ENCODE results near the gene KRTAP4-7. TPM values are rescaled to one million over a fixed set of nuclear protein-coding genes. Genes with fewer than 3 reads are reported as not detected.
"Not testable (repeated sequence)": the region's sequence is repeated elsewhere in the genome, so short reads cannot be mapped to it uniquely, and the experiment has no call there.

Gene KRTAP4-7
- total RNA-seq, 1 donor from 2014 or later = not detected

DNA sequence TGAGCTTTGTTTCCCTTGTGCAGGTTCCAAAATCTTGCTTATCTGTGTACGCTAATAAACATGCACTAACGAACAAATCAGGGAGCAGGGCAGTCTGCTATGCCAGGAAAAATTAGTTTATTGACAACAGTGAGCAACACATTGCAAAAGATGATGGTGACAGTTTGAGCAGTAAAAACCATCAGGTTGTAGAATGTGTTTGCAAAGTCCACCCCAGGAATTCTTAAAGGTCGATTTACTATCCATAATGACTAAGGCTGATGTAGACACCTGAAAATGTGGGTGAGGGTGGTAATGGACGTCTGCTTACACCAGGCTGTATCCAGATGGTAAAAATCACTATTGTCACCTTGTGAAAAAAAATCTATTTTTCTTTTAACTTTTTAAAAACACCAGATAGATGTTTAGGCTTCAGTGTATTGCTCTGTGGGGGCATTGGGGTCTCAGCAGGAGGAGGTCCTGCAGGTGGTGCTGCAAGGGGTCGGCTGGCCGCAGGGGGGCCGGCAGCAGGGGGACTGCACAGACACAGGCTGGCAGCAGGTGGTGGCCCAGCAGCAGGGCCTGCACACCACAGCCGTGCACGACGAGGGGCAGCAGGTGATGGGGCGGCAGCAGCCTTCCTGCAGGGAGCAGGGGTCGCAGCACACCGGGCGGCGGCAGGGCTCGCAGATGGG lies 18.8 kb upstream of the KRTAP4-7 start:
- intact Hi-C loops (cut with micrococcal nuclease) = not testable (repeated sequence)

DNA sequence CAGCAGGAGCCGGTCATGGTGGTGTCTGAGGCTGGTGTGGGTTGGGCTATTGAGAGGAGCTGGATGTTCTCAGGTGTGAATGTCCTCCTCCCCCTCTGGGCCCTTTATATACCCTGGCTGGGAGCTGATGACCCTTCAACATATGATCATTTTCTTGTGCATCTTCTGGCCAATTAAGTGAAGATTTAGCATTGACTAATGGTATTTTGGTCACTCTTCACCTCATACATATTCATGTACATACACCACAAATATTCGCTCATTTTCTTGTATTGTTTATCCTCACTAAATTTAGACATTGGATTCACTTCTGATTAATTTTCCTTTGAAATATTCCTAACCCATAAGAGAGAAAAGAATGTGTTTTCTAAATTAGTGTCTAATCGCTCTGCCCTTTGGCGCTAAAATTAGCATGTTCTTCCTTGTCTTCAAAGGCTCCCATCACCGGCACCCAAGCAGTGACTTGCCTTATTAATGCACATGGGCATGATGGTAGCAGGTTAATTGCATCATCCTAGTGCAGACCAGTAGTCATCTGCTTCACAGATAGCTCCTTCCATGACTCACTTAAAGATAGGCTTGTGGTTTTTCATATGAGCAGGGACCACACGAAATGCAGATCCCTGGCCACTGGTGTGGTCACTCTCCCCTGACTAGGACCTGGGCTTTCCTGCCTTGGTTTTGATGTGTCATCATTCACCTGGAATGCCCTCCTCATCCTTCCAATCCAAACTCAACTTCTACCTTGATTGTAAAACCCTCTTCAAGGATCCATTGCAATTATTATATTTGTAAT lies 17.9 kb upstream of the KRTAP4-7 start, which contains the start of gene KRTAP2-4:
KRTAP2-4 (minus strand) TSS at position 51 of the 796 bp plus-strand sequence; CDS start at position 17, 34 bp downstream.
- intact Hi-C loops (cut with micrococcal nuclease) = no loop called here

DNA sequence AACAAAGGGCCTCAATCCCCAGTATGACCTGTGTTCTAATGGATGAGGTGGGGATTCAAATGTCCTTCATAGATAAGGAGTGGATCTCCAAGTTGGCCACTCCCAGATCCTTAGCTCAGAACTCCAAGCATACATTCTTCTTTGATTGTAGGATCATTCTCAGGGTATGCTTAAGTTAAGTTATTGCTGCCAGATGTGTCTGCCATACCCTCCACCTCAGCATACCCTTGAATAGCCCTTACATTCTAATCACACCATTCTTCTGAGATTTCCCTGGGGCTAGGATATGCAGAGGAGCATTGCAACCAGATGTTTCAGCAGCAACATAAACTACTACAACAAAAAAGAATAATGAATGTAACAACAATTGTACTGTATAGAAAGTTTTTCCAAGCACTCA lies 16.7 kb upstream of the KRTAP4-7 start:
- intact Hi-C loops (cut with micrococcal nuclease) = no loop called here

DNA sequence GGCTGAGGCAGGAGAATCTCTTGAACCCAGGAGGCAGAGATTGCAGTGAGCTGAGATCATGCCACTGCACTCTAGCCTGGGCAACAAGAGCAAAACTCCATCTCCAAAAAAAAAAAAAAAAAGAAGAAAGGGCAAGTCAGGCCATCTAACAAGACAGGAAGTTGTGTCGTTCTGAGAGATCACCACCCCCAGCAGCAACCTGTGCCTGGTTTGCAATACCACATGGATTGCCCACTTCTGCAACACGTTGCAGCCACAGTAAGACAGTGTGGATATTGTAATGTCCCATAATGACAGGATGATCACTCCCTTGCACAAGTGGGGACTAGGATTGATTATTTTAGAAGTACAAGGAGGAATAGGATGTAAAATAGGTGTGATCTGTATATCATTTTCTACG lies 14.9 kb upstream of the KRTAP4-7 start:
- intact Hi-C loops (cut with micrococcal nuclease) = no loop called here

DNA sequence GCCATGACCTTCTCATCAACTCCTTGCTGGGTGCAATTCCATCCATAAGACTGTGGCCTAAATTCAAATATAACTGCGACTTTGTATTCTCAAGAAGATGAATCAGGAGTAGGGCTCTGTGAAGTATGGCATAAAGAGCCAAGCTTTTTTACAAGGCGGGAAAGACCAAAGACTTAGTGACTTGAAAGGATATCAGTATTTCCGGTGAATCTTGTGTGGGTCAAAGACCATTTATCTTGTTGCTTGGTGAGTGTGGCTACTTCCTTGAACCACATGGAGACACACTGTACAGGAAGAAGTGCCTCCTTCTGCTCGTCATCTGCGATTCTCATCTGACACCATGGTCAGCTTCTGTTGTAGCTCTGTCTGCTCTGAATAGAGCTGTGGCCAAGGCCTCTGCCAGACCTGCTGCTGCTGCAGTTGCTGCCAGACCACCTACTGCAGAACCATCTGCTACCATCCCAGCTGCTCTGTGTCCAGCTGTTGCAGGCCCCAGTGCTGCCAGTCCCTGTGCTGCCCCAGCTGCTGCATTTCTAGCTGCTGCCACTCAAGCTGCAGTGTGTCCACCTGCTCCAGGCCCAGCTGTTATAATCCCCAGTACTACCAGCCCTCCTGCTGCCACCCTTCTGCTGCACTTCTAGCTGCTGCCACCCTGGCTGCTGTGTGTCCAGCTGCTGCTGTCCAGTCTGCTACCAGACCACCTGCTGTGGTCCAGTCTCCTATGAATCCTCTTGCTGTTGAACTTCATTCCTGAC lies 12.2 kb upstream of the KRTAP4-7 start:
- intact Hi-C loops (cut with micrococcal nuclease) = no loop called here

DNA sequence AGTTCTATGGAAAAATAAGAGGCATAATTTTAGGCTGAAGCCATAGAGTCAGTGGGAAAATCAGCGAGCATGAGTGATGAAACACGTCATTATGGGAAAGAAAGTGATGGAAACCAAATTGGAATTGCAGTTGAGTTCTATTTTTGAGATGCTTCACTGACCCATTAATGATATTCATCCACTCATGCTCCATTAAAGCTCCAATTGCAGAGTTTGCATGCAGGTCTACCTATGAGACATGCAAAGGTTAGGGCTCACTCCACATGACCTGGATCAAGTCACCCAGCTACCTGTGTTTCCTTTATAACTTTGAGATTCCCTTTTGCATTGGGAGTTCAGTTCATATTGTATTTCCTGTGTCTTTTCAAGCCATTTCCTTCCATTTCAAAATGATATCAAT lies 10.3 kb upstream of the KRTAP4-7 start:
- intact Hi-C loops (cut with micrococcal nuclease) = no loop called here

DNA sequence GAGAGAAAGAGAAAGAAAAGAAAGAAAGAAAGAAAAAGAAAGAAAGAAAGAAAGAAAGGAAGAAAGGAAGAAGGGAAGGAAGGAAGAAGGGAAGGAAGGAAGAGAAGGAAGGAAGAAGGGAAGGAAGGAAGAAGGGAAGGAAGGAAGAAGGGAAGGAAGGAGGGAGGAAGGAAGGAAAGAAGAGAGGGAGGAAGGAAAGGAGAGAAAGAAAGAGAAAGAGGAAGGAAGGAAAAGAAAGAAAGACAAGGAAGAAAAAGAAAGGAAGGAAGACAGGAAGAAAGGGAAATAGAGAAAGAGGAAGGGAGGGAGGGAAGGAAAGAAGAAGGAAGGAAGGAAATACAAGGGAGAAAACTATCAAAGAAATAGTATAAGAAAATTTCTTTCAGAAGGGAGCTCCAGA lies 7.2 kb upstream of the KRTAP4-7 start:
- intact Hi-C loops (cut with micrococcal nuclease) = no loop called here

DNA sequence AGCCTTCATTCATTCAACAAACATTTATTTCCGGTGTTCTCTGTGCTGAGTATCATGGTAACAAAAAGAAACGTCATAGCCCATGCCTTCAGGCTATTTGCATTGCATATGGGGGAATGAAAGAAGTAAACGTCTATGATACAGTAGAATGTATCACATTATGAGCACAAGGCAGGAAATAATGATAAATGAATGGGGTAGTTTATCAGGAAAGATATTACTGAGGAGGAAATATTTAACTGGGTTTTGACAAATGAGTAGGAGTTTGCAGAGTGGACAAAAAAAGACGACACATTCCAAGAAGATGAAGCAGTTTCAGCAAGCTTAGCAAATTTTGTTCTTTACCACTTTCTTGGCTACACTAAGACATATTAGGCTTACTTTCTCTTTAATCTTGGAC lies 1.3 kb upstream of the KRTAP4-7 start:
- intact Hi-C loops (cut with micrococcal nuclease) = no loop called here

DNA sequence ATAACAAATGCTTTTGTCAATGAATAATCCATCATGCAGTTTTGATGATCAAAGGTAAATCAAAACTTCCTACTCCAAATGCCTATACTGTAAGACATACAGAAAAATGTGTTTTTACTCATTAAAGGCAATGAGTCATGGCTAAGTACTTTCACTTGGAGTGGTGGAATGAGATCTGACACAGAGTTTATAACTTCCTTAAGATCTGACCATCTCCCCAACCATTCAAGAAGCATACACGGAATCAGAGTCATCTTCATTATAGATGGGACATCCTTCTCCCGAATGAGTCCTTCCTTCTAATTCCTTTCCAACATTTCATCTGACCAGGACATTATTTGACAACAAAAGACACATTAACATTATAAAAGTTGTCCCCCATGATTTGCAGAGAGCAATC lies 523 bp upstream of the KRTAP4-7 start:
- intact Hi-C loops (cut with micrococcal nuclease) = not testable (repeated sequence)

DNA sequence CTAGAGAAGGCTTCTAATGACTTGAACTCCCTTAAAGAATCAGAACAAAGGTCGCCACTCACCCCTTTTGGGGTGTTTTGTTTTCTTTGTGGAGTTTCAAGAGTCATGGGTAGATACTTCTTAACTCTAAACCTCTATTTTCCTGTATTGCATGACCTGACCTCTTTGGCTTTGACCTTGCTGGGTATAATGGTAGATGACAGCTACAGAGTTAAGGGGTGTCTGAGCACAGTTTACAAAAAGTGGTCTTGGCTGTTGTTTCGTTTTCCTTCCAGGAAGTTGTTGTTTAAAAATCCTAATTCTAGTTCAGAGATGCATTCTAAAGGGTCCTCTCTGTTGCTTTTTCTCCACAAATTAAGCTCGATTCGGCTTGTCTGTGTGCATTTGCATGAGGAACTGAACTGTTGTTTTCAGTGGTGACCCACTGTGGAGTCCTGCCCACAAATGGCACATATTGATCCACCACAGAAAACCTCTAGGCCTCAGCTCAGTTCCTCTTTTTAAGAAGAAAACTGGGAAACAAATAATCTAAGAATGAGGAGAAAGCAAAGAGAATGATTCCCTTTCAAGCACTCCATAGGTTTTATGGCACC lies 4.9 kb downstream of the KRTAP4-7 start:
- intact Hi-C loops (cut with micrococcal nuclease) = not testable (repeated sequence)

DNA sequence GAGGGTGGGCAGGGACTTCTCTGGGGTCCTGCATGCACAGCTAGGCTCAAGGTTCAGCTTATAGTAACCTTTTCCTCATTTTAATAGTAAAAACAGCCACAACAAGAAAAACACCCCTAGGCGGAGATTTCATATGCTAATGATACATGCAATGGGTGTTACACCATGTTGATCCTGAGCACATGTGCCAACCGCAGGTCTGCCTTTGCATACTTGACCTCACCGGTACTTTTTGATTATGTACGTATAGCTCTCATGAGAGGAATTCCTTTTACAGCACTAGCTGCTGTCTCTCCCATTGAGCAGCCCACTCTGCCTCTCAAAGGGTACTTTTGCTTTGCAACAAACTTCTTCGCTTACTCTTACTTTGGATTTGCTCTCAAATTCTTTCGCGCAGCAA lies 12.1 kb downstream of the KRTAP4-7 start:
- intact Hi-C loops (cut with micrococcal nuclease) = no loop called here

DNA sequence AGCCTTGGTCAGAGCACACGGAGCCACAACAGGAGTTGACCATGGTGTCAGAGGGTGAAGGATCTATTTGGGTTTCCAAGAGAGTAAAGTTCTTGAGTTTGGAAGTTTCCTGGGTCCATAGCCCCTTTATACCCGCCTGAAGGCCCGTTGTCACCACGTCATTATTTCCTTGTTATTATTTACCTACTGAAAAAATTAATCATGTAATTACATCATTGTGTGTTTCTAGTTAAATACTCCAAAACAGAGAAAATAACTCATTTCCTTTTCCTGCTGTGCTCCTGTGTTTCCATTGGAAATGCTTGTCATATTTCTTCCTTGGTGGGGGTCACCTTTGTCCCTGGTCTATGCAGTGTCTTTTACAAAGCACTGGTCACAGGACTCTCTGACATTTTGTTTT lies 14.1 kb downstream of the KRTAP4-7 start, which contains the start of gene KRTAP4-8:
KRTAP4-8 (minus strand) TSS at position 101 of the 400 bp plus-strand sequence; CDS start at position 43, 58 bp downstream.
- intact Hi-C loops (cut with micrococcal nuclease) = no loop called here

DNA sequence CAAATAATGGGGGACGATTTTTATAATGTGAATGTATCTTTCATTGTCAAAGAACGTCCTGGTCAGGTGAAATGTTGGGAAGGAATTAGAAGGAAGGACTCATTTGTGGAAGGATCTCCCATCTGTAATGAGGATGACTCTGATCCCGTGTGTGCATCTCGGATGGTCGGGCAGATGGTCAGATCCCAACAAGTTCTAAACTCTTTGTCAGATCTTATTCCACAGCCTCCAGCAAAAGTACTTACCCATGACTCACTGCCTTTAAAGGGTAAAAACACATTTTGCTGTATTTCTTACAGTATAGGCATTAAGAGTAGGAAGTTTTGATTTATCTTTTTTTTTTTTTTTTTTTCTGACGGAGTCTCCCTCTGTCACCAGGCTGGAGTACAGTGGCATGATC lies 14.5 kb downstream of the KRTAP4-7 start:
- intact Hi-C loops (cut with micrococcal nuclease) = no loop called here

DNA sequence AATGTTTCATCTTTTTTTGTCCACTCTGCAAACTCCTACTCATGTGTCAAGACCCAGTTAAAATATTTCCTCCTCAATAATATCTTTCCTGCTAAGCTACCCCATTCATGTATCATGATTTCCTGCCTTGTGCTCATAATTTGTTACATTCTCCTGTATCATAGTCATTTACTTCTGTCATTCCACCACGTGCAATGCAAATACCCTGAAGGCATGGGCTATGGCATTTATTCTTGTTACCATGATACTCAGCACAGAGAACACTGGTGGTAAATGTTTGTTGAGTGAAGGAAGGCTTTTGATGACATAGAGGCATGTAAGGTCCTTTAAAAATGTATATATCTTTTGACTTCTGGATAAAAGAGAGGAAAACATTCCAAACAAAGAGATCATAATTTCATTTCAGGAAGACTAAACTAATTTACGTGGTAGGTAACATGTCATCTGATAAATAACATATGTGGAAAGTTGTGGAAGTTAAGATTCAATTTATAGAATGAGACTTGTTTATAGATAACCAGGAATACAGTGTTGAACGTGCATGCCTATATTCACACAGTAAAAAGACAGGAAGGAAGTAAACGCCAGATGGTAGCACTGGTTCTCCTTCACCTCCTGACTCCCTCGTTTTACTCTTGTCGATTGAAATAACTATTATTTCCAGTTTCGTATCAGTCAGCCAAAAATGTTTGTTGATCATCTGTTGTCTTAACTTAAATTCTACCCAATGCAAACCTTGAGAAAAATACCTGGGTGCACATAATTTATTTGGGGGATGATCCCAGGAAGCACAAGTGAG lies 15.9 kb downstream of the KRTAP4-7 start:
- intact Hi-C loops (cut with micrococcal nuclease) = not testable (repeated sequence)

DNA sequence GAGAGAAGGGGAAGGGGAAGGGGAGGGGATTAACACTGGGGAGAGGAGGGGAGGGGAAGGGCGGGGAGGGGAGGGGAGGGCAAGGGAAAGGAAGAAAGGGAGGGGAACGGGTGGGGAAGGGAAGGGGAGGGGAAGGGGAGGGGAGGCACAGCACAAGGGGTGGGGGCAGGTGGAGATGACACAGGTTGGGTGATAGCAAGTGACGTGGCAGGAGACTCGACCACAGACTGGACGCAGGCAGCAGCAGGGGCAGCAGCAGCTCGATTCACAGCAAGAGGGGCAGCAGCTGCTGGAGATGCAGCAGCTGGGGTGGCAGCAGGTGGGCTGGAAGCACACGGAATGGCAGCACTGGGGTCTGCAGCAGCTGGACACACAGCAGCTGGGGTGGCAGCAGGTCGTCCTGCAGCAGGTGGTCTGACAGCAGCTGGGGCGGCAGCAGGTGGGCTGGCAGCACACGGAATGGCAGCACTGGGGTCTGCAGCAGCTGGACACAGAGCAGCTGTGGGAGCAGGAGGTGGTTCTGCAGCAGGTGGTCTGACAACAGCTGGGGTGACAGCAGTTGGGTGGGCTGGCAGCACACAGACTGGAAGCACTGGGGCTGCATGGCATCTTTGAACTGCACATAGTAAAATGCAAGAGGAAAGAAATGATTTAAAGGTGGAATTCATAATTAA lies 17.8 kb downstream of the KRTAP4-7 start, which contains the start of gene KRTAP4-16:
KRTAP4-16 (minus strand) TSS at position 624 of the 674 bp plus-strand sequence; CDS start at position 624, 0 bp downstream.
- intact Hi-C loops (cut with micrococcal nuclease) = no loop called here

DNA sequence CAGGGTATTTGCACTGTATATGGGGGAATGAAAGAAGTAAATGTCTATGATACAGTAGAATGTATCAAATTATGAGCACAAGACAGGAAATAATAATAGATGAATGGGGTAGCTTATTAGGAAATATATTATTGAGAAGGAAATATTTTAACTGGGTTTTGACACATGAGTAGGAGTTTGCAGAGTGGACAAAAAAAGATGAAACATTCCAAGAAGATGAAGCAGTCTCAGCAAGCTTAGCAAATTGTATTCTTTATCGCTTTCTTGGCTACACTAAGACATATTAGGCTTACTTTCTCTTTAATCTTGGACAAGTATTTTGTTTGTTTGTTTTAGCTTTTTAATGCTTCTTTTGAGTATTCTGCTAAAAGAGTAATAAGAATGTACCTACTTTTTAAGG lies 19.9 kb downstream of the KRTAP4-7 start:
- intact Hi-C loops (cut with micrococcal nuclease) = no loop called here

DNA sequence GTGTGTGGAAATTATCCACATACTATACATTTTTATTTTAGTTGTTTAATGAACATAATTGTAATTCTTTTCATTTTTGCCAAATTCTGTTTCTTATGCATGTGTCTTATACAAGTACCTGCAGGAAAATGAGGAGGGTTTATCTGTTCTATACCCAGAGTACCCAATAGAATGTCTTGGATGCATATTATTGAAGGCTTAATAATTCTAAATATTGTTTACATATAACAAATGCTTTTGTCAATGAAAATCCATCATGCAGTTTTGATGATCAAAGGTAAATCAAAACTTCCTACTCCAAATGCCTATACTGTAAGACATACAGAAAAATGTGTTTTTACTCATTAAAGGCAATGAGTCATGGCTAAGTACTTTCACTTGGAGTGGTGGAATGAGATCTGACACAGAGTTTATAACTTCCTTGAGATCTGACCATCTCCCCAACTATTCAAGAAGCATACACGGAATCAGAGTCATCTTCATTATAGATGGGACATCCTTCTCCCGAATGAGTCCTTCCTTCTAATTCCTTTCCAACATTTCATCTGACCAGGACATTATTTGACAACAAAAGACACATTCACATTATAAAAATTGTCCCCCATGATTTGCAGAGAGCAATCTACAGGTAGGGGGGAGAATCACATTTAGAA lies 20.6 kb downstream of the KRTAP4-7 start:
- intact Hi-C loops (cut with micrococcal nuclease) = not testable (repeated sequence)

DNA sequence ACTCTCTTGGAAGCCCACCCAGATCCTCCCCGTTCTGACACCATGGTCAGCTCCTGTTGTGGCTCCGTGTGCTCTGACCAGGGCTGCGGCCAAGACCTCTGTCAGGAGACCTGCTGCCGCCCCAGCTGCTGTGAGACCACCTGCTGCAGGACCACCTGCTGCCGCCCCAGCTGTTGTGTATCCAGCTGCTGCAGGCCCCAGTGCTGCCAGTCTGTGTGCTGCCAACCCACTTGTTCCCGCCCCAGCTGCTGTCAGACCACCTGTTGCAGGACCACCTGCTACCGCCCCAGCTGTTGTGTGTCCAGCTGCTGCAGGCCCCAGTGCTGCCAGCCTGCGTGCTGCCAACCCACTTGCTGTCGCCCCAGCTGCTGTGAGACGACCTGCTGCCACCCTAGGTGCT lies 21.4 kb downstream of the KRTAP4-7 start, which contains the start of gene KRTAP4-9:
KRTAP4-9 (plus strand) TSS at position 43 of the 400 bp plus-strand sequence; CDS start at position 43, 0 bp downstream.
- intact Hi-C loops (cut with micrococcal nuclease) = not testable (repeated sequence)

DNA sequence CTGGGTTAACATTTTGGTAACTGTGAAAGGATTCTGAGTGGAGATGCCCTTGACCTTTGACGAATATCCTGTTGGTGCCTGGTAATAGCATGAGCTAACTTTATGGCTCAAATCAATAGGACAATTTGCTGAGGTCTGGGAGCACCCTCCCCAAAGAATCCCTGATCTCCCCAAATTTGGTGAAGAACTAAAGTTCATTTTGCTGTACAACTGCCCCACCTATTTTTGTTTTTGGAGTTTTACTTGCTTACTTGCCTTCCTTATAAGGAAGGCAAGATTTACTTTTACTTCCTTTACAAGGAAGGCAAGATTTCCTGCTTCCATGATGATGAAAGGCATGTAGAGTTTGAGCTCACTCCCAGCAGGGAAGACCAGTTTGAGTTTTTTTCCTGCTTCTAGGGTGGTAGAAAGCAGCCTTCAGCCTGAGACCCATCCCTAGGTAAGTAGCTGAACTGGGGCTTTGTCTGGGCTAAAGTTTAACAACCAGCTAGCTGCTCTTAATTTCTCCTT lies 24.0 kb downstream of the KRTAP4-7 start:
- intact Hi-C loops (cut with micrococcal nuclease) = no loop called here
